Activated CD4-positive, CD25-positive, alpha-beta regulatory T cell treated with anti-CD3 and anti-CD28 coated beads, Interleukin-2, amount 50 U/mL, for 72 hours (primary cell): ENCODE results near the gene SEMA5A.

Experiments
- DNase-seq: peaks from one replicate; pipeline ENCODE4 v3.0.0; 2021

SEMA5A gene

GRCh38 chr5:9473624-9474023 lies 72.3 kb downstream of the SEMA5A start:
- DNase-seq: no peak

GRCh38 chr5:9470410-9470809 lies 75.5 kb downstream of the SEMA5A start:
- no peak for DNase-seq

- no peak for DNase-seq
Measured at GRCh38 chr5:9468060-9468388, 77.9 kb downstream of the SEMA5A start.

GRCh38 chr5:9467199-9468059 lies 78.4 kb downstream of the SEMA5A start:
- DNase-seq: no peak

- DNase-seq: no peak
Measured at GRCh38 chr5:9466697-9467096, 79.2 kb downstream of the SEMA5A start.

- DNase-seq: no peak
Measured at GRCh38 chr5:9464478-9464877, 81.4 kb downstream of the SEMA5A start.

GRCh38 chr5:9462109-9462508 lies 83.8 kb downstream of the SEMA5A start:
- no peak for DNase-seq

GRCh38 chr5:9460885-9461645 lies 84.8 kb downstream of the SEMA5A start:
- no peak for DNase-seq

GRCh38 chr5:9456435-9457042 lies 89.3 kb downstream of the SEMA5A start:
- no peak for DNase-seq

- no peak for DNase-seq
Measured at GRCh38 chr5:9455826-9456434, 89.9 kb downstream of the SEMA5A start.

- DNase-seq: no peak
Measured at GRCh38 chr5:9454491-9454890, 91.4 kb downstream of the SEMA5A start.

- no peak for DNase-seq
Measured at GRCh38 chr5:9454012-9454481, 91.8 kb downstream of the SEMA5A start.

GRCh38 chr5:9453480-9454011 lies 92.3 kb downstream of the SEMA5A start:
- no peak for DNase-seq

- DNase-seq: no peak
Measured at GRCh38 chr5:9452181-9452580, 93.7 kb downstream of the SEMA5A start.

- DNase-seq: no peak
Measured at GRCh38 chr5:9451037-9451436, 94.8 kb downstream of the SEMA5A start.

GRCh38 chr5:9447691-9448090 lies 98.2 kb downstream of the SEMA5A start:
- DNase-seq: no peak

- no peak for DNase-seq
Measured at GRCh38 chr5:9445826-9446388, 100.0 kb downstream of the SEMA5A start.

GRCh38 chr5:9444346-9444745 lies 101.5 kb downstream of the SEMA5A start:
- DNase-seq: no peak

GRCh38 chr5:9441610-9442009 lies 104.3 kb downstream of the SEMA5A start:
- no peak for DNase-seq

- no peak for DNase-seq
Measured at GRCh38 chr5:9440517-9440916, 105.4 kb downstream of the SEMA5A start.

- DNase-seq: no peak
Measured at GRCh38 chr5:9439531-9440292, 106.2 kb downstream of the SEMA5A start.
